Right renal pelvis (tissue), 4 donors: ENCODE data around the gene IFIT2. TPM values are rescaled to one million over a fixed set of nuclear protein-coding genes. Genes with fewer than 3 reads are reported as not detected.

Experiments used
- DNase-seq, 4 donors: peaks; one replicate each; pipeline ENCODE4 v3.0.0-alpha.2; 2013; ENCODE audit warnings: low read depth in 4 of 4, low spot score in 3 of 4, missing footprints in 1 of 4
- polyA plus RNA-seq, 4 donors: library from polyadenylated mRNA; unstranded; fragments of 120-200 nt; gene quantifications; one replicate each; pipeline ENCODE4 v1.2.1, GENCODE V29; 2013; ENCODE audit not compliant: insufficient read length in 4 of 4

The IFIT2 gene
- polyA plus RNA-seq, 4 donors, result 7.5 to 10.9 (median 10.1) TPM

DNA sequence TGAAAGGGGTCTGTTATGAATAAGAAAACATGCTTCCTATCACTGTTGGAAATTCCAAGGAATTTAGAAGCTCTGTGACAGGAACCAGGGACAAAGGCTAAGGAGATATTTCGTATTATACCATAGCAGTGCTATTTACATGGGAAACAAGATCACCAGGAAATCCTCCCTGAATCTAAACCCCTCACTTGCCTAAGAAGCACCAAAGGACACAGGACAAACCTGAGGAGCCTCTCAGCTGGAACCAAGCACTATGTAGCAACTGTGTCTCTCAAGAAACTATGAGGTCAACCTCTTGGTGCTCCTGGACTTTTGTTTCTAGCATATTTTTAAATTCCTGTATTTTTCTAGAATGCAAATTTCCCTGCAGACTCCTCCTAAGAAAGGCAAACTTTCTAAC, 55.2 kb downstream of the IFIT2 start:
- DNase-seq, result no peak

DNA sequence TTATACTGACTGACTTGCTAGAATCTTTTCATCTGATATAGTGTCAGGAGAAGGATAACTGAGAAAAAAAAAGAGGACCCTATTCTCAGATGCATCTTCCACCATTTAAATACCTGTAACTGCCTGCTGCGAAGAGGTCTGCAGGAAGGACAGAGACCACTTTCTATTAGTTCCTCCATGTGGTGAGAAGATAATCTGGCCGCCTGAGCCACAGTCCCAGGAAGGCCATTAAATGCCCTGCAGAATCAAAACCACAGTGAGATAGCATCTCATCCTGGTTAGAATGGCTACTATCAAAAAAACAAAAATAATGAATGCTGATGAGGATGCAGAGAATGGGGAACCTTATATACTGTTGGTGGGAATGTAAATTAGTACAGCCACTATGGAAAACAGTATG, 56.1 kb downstream of the IFIT2 start:
- DNase-seq, result no peak

Other genes starting within 250 kb of the IFIT2 start
- under 1 TPM in 3 of 4 donors, not detected in 1; 0.15 to 0.18 (median 0.16) TPM for gene CH25H, start 94.7 kb upstream of the IFIT2 start, polyA plus RNA-seq
- 10 to 100 TPM; 49.2 to 63.5 (median 57.0) TPM for gene LIPA, start 50.3 kb upstream of the IFIT2 start, polyA plus RNA-seq
- 10 to 100 TPM; 12.5 to 16.4 (median 15.8) TPM for gene IFIT3, start 26.0 kb downstream of the IFIT2 start, polyA plus RNA-seq
- gene IFIT1B, start 76.0 kb downstream of the IFIT2 start, polyA plus RNA-seq, result under 1 TPM in 3 of 4 donors, not detected in 1; 0.13 to 0.15 (median 0.14) TPM
- 10 to 100 TPM; 15.0 to 24.1 (median 19.7) TPM for gene IFIT1, start 90.6 kb downstream of the IFIT2 start, polyA plus RNA-seq
- gene IFIT5, start 112.5 kb downstream of the IFIT2 start, polyA plus RNA-seq, result 10 to 100 TPM; 13.4 to 24.8 (median 17.1) TPM
- 10 to 100 TPM; 29.8 to 35.4 (median 33.8) TPM for gene SLC16A12, start 233.5 kb downstream of the IFIT2 start, polyA plus RNA-seq